Keratinocyte (primary cell): ENCODE measurements around the gene DEDD2. TPM values are rescaled to one million over a fixed set of nuclear protein-coding genes. Genes with fewer than 3 reads are reported as not detected.

Source experiments
- DNase-seq: peaks from one replicate; pipeline ENCODE4 v3.0.0-alpha.2; 2011; ENCODE audit warnings: low read depth, missing footprints, low spot score
- FAIRE-seq: peaks from 2 replicates; lab custom pipeline; 2011; peaks lifted over from hg19 to GRCh38; lab: Jason Lieb, UNC
- H2AFZ ChIP-seq: 2 replicates; pipeline ENCODE4 v1.6.0; 2012; ENCODE audit warnings: low read length, control low read depth, inconsistent platforms; ENCODE audit not compliant: control insufficient read depth
- H3K27ac ChIP-seq: 2 replicates; pipeline ENCODE4 v1.5.1; 2011; ENCODE audit warnings: low read length; ENCODE audit not compliant: control insufficient read depth, insufficient read depth
- H3K27me3 ChIP-seq: 3 replicates; pipeline ENCODE4 v1.6.0; 2011; ENCODE audit warnings: low read length; ENCODE audit not compliant: control insufficient read depth, insufficient read depth; ENCODE audit errors: extremely low read depth
- H3K36me3 ChIP-seq, 2 experiments: 2 replicates in 1 of 2; 3 replicates in 1 of 2; pipeline ENCODE4 v1.5.1; 2011; ENCODE audit warnings: low read length in 2 of 2, mild to moderate bottlenecking in 1 of 2; ENCODE audit not compliant: control insufficient read depth in 2 of 2, insufficient read depth in 2 of 2; ENCODE audit errors: extremely low read depth in 1 of 2
- H3K4me1 ChIP-seq: 3 replicates; pipeline ENCODE4 v1.5.1; 2011; ENCODE audit warnings: low read length; ENCODE audit not compliant: control insufficient read depth, insufficient read depth; ENCODE audit errors: extremely low read depth
- H3K4me2 ChIP-seq: 3 replicates; pipeline ENCODE4 v1.6.0; 2011; ENCODE audit warnings: low read depth, low read length; ENCODE audit not compliant: control insufficient read depth, insufficient read depth; ENCODE audit errors: extremely low read depth
- H3K4me3 ChIP-seq, 3 experiments: fragments of 200-600 bp in 1 of 3; sonication (generic) in 1 of 3; 2 replicates in 2 of 3; 3 replicates in 1 of 3; pipeline ENCODE4 v1.5.1; 2011 to 2016; ENCODE audit warnings: low read length in 3 of 3, mild to moderate bottlenecking in 3 of 3, control low read depth in 2 of 3, inconsistent platforms in 1 of 3, low read depth in 1 of 3, mixed read lengths in 1 of 3, mixed run types in 1 of 3, moderate library complexity in 1 of 3; ENCODE audit not compliant: control insufficient read depth in 2 of 3, insufficient read depth in 2 of 3; ENCODE audit errors: extremely low read depth in 1 of 3
- H3K79me2 ChIP-seq: 2 replicates; pipeline ENCODE4 v1.6.0; 2012; ENCODE audit warnings: low read length; ENCODE audit not compliant: control insufficient read depth, insufficient read depth
- H3K9ac ChIP-seq: 3 replicates; pipeline ENCODE4 v1.6.0; 2011; ENCODE audit warnings: low read length; ENCODE audit not compliant: control insufficient read depth, insufficient read depth; ENCODE audit errors: extremely low read depth
- H3K9me1 ChIP-seq: 3 replicates; pipeline ENCODE4 v1.6.0; 2011; ENCODE audit warnings: low read length; ENCODE audit not compliant: control insufficient read depth, insufficient read depth; ENCODE audit errors: extremely low read depth
- H3K9me3 ChIP-seq: 2 replicates; pipeline ENCODE4 v1.5.1; 2012; ENCODE audit warnings: low read depth, low read length; ENCODE audit not compliant: control insufficient read depth
- H4K20me1 ChIP-seq: 3 replicates; pipeline ENCODE4 v1.6.0; 2011; ENCODE audit warnings: low read length; ENCODE audit not compliant: control insufficient read depth, insufficient read depth; ENCODE audit errors: extremely low read depth
- EZH2 ChIP-seq: IDR thresholded peaks from one replicate; pipeline ENCODE4 v1.6.1; 2012; ENCODE audit warnings: inconsistent platforms, mild to moderate bottlenecking, low read length, moderate library complexity
- dilution Hi-C: fragments of 300-500 bp; cut with MboI; formaldehyde crosslinking; loops from one replicate; pipeline ENCODE4 v1.7.0; 2020; ENCODE audit warnings: low sequenced_read_pairs; ENCODE audit not compliant: extremely low pct_ligation_motif_present
- polyA plus RNA-seq, 5 experiments: library from polyadenylated mRNA; depleted of rRNA in 3 of 5; stranded (reverse) in 3 of 5; stranded (forward) in 1 of 5; unstranded in 1 of 5; fragments of >200 nt; gene quantifications; 1 replicate in 1 of 5; 2 replicates in 3 of 5; 3 replicates in 1 of 5; pipeline versions ENCODE4 v1.2.1 to v1.2.3, GENCODE V29; 2011 to 2012; ENCODE audit warnings: missing spikeins in 2 of 5, low read depth in 1 of 5, low replicate concordance in 1 of 5
- TF ChIP-seq, protein P1 (sequence below), 3 experiments: IDR thresholded peaks in 1 of 3; conservative IDR thresholded peaks in 1 of 3; optimal IDR thresholded peaks in 1 of 3; 2 replicates in 2 of 3; 3 replicates in 1 of 3; pipeline versions ENCODE3 to v1.5.1; 2011; ENCODE audit warnings: low read length in 3 of 3, mild to moderate bottlenecking in 3 of 3, moderate library complexity in 2 of 3, control low read depth in 1 of 3, inconsistent platforms in 1 of 3; ENCODE audit not compliant: insufficient read depth in 2 of 3; ENCODE audit errors: extremely low read depth in 1 of 3

DEDD2 gene
- polyA plus RNA-seq, 1 donor (not counting 4 experiments of a cell fraction or from before 2014, with no cell fraction given) = 20.8 TPM

DNA sequence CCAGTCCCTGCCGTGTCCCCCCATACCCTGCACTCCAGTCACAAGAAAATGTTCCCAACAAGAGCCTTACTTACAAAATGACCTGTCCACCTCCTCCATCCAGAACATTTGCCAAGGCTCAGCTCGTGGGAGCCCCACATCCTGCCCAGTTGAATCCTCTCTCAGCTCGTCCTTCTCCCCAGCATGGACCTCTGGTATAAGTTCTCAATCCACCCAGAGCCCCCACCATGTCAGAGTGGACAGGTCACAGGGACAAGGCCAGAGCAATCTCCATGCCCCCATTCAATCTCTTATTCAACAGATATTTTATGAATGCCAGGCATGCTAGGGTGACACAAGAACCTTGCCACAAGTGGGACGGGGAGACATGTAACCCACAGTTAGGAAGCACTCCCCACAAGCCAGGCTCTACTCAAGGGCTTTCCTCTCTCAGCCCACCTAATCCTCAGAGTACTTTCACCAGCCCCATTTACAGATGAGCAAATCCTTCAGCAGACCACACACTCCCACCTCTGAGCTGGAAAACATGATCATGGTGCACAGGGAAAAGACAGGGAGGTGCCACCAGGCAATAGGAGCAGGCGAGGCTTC, 15.1 kb downstream of the DEDD2 start:
- no peak overlapping the region for H3K27ac ChIP-seq
- no peak for FAIRE-seq
- dilution Hi-C loops = no loop called here
- no peaks in the 10 kb centered on the region for H3K9me3 ChIP-seq
- no peak overlapping the region for H3K4me2 ChIP-seq
- no peak for DNase-seq
- H3K79me2 ChIP-seq = peaks cover 35% of the 10 kb centered on the region
- peaks cover 35 to 69% of the 10 kb centered on the region in 2 experiments for H3K36me3 ChIP-seq
- TF ChIP-seq, protein P1, sequence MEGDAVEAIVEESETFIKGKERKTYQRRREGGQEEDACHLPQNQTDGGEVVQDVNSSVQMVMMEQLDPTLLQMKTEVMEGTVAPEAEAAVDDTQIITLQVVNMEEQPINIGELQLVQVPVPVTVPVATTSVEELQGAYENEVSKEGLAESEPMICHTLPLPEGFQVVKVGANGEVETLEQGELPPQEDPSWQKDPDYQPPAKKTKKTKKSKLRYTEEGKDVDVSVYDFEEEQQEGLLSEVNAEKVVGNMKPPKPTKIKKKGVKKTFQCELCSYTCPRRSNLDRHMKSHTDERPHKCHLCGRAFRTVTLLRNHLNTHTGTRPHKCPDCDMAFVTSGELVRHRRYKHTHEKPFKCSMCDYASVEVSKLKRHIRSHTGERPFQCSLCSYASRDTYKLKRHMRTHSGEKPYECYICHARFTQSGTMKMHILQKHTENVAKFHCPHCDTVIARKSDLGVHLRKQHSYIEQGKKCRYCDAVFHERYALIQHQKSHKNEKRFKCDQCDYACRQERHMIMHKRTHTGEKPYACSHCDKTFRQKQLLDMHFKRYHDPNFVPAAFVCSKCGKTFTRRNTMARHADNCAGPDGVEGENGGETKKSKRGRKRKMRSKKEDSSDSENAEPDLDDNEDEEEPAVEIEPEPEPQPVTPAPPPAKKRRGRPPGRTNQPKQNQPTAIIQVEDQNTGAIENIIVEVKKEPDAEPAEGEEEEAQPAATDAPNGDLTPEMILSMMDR (optimal IDR thresholded peaks at IDR 0.05 in 1 of 3, IDR thresholded peaks at IDR 0.05 in 1 of 3, conservative IDR thresholded peaks at IDR 0.05 in 1 of 3; ENCODE audit: extremely low read depth in 1 of 3, insufficient read depth in 2 of 3, low read length in 3 of 3) = no peak
- no peak for TF ChIP-seq EZH2
- H3K4me3 ChIP-seq = no peak overlapping the region
- peaks cover 9% of the 10 kb centered on the region for H3K9me1 ChIP-seq
- no peaks in the 10 kb centered on the region for H3K27me3 ChIP-seq
- H3K9ac ChIP-seq = no peak overlapping the region
- no peaks in the 10 kb centered on the region for H4K20me1 ChIP-seq
- no peak overlapping the region for H2AFZ ChIP-seq
- H3K4me1 ChIP-seq = peaks cover 45% of the 10 kb centered on the region

GRCh38 chr19:42201489-42202289, 15.8 kb downstream of the DEDD2 start:
- no peaks in the 10 kb centered on the region for H4K20me1 ChIP-seq
- no peak overlapping the region for H2AFZ ChIP-seq
- no peak for FAIRE-seq
- H3K4me2 ChIP-seq = no peak overlapping the region
- H3K9ac ChIP-seq = no peak overlapping the region
- DNase-seq = no peak
- H3K36me3 ChIP-seq = peaks cover 39 to 68% of the 10 kb centered on the region in 2 experiments
- H3K4me1 ChIP-seq = peaks cover 42% of the 10 kb centered on the region
- no peak overlapping the region for H3K4me3 ChIP-seq
- no peaks in the 10 kb centered on the region for H3K9me3 ChIP-seq
- H3K9me1 ChIP-seq = peaks cover 9% of the 10 kb centered on the region
- no peaks in the 10 kb centered on the region for H3K27me3 ChIP-seq
- TF ChIP-seq, protein P1 (optimal IDR thresholded peaks at IDR 0.05 in 1 of 3, IDR thresholded peaks at IDR 0.05 in 1 of 3, conservative IDR thresholded peaks at IDR 0.05 in 1 of 3; ENCODE audit: extremely low read depth in 1 of 3, insufficient read depth in 2 of 3, low read length in 3 of 3) = no peak
- no peak for TF ChIP-seq EZH2
- H3K79me2 ChIP-seq = peaks cover 35% of the 10 kb centered on the region
- dilution Hi-C loops = no loop called here
- H3K27ac ChIP-seq = no peak overlapping the region
